HG02970 (cell line): ENCODE results near the gene CCS.

Source experiments
- ATAC-seq: cut with Tn5 transposase; IDR thresholded peaks from one replicate; pipeline ENCODE4 v1.9.1; 2021; ENCODE audit warnings: mild to moderate bottlenecking, moderate library complexity, moderate number of reproducible peaks; ENCODE audit not compliant: unreplicated experiment, low FRiP score

Gene CCS

GRCh38 chr11:66652651-66653050, 59.7 kb downstream of the CCS start:
- no peak for ATAC-seq

GRCh38 chr11:66653123-66653522, 60.1 kb downstream of the CCS start:
- no peak for ATAC-seq
